ENCODE results near the gene PRKAG2. TPM values are rescaled to one million over a fixed set of nuclear protein-coding genes. Genes with fewer than 3 reads are reported as not detected.

The PRKAG2 gene
- 4.1 and 22.3 TPM in 2 replicates for total RNA-seq

DNA sequence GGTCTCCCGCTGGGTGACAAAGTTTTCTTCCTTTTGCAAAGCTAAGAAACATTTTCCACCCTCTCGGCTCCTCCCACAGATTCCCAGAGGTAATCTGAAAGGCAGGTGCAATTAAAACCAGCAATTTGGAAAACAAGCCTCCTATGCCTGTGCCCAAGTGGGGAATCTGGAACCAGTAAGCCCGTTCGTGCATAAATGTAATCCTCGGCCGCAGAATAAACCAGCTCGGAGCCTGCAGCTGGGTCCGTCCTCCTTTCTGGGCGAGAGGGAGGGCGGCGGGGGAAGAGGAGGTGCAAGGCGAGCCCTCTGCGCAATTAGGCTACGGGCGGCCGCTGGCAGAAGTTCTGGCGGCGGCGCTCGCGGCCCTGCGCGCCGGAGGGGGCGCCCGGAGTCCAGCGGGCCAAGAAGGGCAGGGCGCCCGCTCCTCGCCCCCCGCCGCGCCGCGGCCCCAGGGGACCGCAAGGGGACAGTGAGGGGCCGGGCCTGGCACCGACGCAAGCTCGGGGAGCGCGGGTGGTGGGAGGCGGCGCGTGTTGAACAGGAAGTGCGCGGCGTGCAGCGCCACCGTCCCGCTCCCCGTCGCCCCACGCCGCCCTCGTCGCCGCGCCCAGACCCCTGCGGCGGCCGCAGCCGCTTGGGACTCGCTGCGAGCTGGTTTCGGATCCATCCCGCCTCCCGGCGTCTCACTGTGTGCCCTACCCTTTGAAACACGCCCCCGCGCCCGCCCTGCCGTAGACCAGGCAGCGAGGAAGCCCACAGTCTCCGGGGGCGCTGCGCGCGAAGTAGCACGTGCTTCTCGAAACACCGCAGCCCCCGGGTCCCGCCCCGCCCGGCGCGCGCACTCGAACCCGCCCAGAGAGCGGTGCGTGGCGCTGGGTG is at the start of gene PRKAG2:
TSS of gene PRKAG2 (minus strand) at position 217 of the 879 bp plus-strand sequence. CDS start 495 bp downstream, outside the sequence.

DNA sequence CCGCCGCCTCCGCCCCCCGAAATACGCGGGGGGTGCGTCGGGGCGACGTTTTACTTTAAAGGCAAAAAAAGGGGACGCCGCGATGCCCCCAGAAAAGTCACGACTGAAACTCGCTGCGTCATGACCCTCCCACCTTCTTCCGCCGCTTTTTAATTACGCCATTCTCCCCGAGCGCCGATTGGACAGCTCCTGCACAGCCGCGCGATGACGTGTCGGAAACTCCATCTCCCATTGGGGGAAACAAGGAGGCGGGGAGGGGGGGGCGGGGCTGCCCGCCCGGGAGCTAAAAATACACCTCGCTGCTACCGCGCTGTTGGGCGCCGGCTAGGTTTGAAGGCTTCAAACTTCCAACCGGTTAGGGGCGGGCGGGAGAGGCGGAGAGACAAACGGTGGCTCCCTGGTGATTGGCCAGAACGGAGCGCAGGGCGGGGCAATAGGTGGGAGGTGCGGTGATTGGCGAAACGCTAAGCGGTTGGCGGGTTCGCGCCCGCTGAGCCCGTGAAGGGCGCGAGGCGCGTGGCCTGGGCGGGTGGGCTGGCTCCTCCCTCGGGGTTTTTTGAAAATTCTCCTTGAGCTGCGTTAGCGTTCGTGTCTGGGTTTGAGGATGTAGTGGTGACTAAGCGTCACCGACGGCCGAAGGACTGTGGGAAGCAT is 357.0 kb downstream of the PRKAG2 start, which contains the start of gene RHEB:
TSS of gene RHEB (minus strand) at position 131 of the 654 bp plus-strand sequence. CDS start 384 bp downstream, outside the sequence.

Other genes with a start within 250 kb of the PRKAG2 start
- gene GALNTL5, start 79.3 kb upstream of the PRKAG2 start, total RNA-seq = not detected in 2 replicates
- 39.6 and 40.0 TPM in 2 replicates for gene GALNT11, start 148.6 kb upstream of the PRKAG2 start, total RNA-seq